ENCODE results near the gene SPIN3.
"Not testable (repeated sequence)": the region's sequence is repeated elsewhere in the genome, so short reads cannot be mapped to it uniquely, and the experiment has no call there.

SPIN3 gene

DNA sequence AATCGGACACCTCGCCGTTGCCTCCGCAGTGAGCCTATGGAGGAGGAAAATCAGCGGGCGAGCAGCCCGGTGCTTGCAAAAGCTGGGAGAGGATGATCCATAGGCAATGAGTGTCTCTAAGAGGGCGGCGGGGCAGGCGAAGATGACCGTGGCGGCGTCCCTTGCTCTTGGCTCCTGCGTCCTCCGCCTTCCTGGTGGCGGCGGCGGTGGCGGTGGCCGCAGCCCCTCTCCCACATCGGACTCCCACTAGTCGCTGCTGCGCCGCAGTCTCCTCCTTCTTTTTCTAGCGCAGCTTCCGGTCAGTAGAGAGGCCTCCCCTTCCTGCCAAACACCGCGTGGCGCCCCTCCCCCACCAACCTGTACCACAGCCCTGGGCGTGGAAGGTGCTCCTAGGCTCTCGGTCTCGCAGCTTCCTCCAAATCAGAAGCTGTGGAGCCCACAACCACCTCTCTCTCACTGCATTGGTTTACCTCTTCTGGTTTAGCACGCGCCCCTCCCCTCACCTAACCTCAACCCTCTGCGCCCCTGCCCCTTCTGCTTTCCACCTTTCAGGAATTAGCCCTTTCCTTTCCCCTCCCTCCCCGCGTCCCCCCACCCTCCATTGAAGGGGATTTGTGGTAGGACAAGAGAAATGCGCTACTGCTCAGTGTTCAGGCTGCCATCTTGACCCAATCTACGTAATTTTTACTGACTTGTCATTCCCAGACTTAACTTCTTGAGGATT, at the start of gene SPIN3:
SPIN3 (minus strand) TSS at position 271 of the 724 bp plus-strand sequence. CDS start 594 bp downstream, outside the sequence.
- in situ Hi-C loops (cut with HindIII; ENCODE audit: low pct_ligation_motif_present, low pct_unique_long_range_greater_than_20kb, low sequenced_read_pairs) = no loop called here
- DNase-seq = peak; percentile 78

DNA sequence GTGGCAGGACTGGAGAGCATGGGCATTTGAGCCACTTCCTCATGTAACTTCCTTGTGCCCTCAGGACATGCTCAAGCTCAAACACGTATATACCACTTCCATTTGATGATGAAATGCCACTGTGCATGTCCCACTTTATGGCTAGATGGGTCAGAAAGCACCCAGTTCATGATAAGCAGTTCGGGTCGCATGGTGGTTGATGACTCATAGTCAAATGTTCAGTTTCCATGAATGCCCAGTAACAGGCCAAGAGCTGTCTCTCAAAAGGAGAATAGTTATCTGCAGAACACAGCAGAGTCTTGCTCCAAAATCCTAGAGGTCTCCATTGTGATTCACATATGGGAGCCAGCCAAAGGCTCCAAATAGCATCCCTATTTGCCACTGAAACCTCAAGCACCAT, 48.9 kb upstream of the SPIN3 start:
- no peak for DNase-seq
- in situ Hi-C loops (cut with HindIII; ENCODE audit: low pct_ligation_motif_present, low pct_unique_long_range_greater_than_20kb, low sequenced_read_pairs) = no loop called here

DNA sequence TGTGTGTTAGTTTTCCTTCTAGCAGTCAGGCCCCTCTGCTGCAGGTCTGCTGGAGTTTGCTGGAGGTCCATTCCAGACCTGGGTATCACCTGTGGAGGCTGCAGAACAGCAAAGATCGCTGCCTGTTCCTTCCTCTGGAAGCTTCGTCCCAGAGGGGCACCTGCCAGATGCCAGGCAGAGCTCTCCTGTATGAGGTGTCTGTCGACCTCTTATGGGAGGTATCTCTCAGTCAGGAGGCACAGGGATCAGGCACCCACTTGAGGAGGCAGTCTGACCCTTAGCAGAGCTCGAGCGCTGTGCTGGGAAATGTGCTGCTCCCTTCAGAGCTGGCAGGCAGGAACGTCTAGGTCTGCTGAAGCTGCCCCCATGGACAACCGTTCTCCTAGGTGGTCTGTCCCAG, 41.9 kb upstream of the SPIN3 start:
- in situ Hi-C loops (cut with HindIII; ENCODE audit: low pct_ligation_motif_present, low pct_unique_long_range_greater_than_20kb, low sequenced_read_pairs); DNase-seq: not testable (repeated sequence)

- in situ Hi-C loops (cut with HindIII; ENCODE audit: low pct_ligation_motif_present, low pct_unique_long_range_greater_than_20kb, low sequenced_read_pairs) = no loop called here
- no peak for DNase-seq
Measured at GRCh38 chrX:56994375-56995270, 718 bp downstream of the SPIN3 start.

GRCh38 chrX:56987741-56988140, 7.6 kb downstream of the SPIN3 start:
- in situ Hi-C loops (cut with HindIII; ENCODE audit: low pct_ligation_motif_present, low pct_unique_long_range_greater_than_20kb, low sequenced_read_pairs) = no loop called here
- no peak for DNase-seq

- in situ Hi-C loops (cut with HindIII; ENCODE audit: low pct_ligation_motif_present, low pct_unique_long_range_greater_than_20kb, low sequenced_read_pairs) = no loop called here
- DNase-seq = no peak
Measured at GRCh38 chrX:56986138-56986537, 9.2 kb downstream of the SPIN3 start.

GRCh38 chrX:56978172-56978571, 17.2 kb downstream of the SPIN3 start:
- peak; percentile 36 for DNase-seq
- in situ Hi-C loops (cut with HindIII; ENCODE audit: low pct_ligation_motif_present, low pct_unique_long_range_greater_than_20kb, low sequenced_read_pairs) = no loop called here

- no peak for DNase-seq
- in situ Hi-C loops (cut with HindIII; ENCODE audit: low pct_ligation_motif_present, low pct_unique_long_range_greater_than_20kb, low sequenced_read_pairs) = no loop called here
Measured at GRCh38 chrX:56975611-56976010, 19.7 kb downstream of the SPIN3 start.

- in situ Hi-C loops (cut with HindIII; ENCODE audit: low pct_ligation_motif_present, low pct_unique_long_range_greater_than_20kb, low sequenced_read_pairs) = no loop called here
- no peak for DNase-seq
Measured at GRCh38 chrX:56974408-56974807, 20.9 kb downstream of the SPIN3 start.

- in situ Hi-C loops (cut with HindIII; ENCODE audit: low pct_ligation_motif_present, low pct_unique_long_range_greater_than_20kb, low sequenced_read_pairs) = no loop called here
Measured at GRCh38 chrX:56969559-56969958, 25.8 kb downstream of the SPIN3 start.

GRCh38 chrX:56968980-56969379, 26.4 kb downstream of the SPIN3 start:
- in situ Hi-C loops (cut with HindIII; ENCODE audit: low pct_ligation_motif_present, low pct_unique_long_range_greater_than_20kb, low sequenced_read_pairs) = no loop called here

More at GRCh38 chrX:56969559-56969958, 25.8 kb downstream of the SPIN3 start:
- DNase-seq = no peak

DNA sequence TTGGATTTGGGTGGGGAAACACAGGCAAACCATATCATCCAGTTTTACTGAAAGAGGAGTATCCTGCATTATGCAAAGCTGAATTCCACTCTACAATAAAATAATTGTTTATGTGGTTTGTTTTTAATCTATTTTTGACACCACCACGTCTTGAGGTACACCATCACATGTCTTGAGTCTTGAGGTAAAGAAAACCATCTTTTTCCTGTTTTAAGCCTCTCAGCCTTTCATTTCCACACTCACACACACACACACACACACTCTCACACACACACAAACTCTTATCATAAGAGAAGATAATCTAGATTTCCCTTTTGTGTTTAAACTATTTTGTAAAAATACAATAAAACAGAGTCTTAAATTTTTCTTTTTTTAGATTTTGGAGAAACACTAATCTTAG, 32.0 kb downstream of the SPIN3 start:
- no peak for DNase-seq
- in situ Hi-C loops (cut with HindIII; ENCODE audit: low pct_ligation_motif_present, low pct_unique_long_range_greater_than_20kb, low sequenced_read_pairs) = no loop called here

More at GRCh38 chrX:56968980-56969379, 26.4 kb downstream of the SPIN3 start:
- DNase-seq = no peak

DNA sequence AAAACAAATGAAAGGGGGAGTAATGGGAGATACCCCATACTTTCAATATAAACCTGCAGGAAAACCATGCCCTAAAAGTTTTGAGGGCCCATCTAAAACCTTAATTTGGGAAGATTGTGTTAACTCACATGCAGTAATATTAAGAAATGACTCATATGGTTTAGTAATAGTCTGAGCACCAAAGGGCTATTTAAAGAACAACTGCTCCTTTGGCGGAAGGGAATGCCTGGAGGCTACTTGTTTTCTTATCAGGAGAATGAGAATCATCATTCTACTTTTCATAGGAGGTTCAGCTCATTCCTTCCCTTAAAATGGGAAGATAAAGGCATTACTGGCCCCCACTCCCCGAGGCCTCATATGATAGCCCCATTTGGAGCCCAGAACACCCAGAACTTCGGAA, 47.6 kb downstream of the SPIN3 start:
- no peak for DNase-seq
- in situ Hi-C loops (cut with HindIII; ENCODE audit: low pct_ligation_motif_present, low pct_unique_long_range_greater_than_20kb, low sequenced_read_pairs) = no loop called here

GRCh38 chrX:56946201-56946600, 49.1 kb downstream of the SPIN3 start:
- in situ Hi-C loops (cut with HindIII; ENCODE audit: low pct_ligation_motif_present, low pct_unique_long_range_greater_than_20kb, low sequenced_read_pairs) = not testable (repeated sequence)
- peak; percentile 12 for DNase-seq

DNA sequence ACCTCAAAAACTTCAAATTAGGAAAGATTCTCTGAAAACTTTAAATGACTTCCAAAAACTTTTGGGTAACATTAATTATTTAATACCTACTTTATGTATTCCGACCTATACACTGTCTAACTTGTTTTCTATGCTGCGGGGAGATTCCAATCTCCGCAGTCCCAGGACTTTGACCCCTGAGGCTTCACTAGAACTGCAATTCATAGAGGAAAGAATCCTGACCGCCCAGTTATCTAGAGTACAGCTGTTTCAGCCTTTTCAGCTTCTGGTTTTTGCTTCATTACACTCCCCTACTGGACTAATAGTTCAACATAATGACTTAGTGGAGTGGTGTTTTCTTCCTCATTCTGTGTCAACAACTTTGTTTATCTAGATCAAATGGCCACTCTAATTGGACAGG, 50.1 kb downstream of the SPIN3 start:
- DNase-seq; in situ Hi-C loops (cut with HindIII; ENCODE audit: low pct_ligation_motif_present, low pct_unique_long_range_greater_than_20kb, low sequenced_read_pairs): not testable (repeated sequence)

- no peak for DNase-seq
- in situ Hi-C loops (cut with HindIII; ENCODE audit: low pct_ligation_motif_present, low pct_unique_long_range_greater_than_20kb, low sequenced_read_pairs) = no loop called here
Measured at GRCh38 chrX:56943264-56943663, 52.1 kb downstream of the SPIN3 start.

All from ACHN (cell line).